Stimulated activated CD4-positive, alpha-beta T cell treated with anti-CD3 and anti-CD28 coated beads, Interleukin-2, amount 100 ng/mL, for 4 hours (primary cell): ENCODE measurements around the gene RIMBP2.

Experiments used
- DNase-seq: peaks from one replicate; pipeline ENCODE4 v3.0.0-alpha.2; 2020; ENCODE audit warnings: low read depth

The RIMBP2 gene

GRCh38 chr12:130460611-130461446, 255.3 kb downstream of the RIMBP2 start:
- no peak for DNase-seq

DNA sequence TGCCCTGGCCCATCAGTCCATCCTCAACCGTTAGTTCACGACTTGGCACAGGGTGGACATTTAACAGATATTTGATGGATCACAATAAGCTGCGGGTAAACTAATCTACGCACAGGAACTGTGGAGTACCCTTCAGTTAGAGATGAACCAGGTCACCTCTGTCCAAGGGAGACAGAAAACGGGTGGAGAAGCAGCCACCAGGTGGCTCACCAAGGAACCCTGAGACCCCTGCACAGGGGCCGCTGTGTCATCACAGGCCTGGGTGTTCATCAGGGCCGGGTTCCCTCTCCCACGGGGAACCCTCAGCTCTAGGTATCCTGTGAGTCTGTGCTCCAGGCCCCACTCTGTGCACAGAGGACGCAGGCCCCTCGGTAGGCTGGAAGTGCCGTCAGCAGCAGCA, 256.2 kb downstream of the RIMBP2 start:
- no peak for DNase-seq

GRCh38 chr12:130458341-130458740, 257.8 kb downstream of the RIMBP2 start:
- DNase-seq: no peak

GRCh38 chr12:130457215-130457614, 258.9 kb downstream of the RIMBP2 start:
- DNase-seq: no peak

DNA sequence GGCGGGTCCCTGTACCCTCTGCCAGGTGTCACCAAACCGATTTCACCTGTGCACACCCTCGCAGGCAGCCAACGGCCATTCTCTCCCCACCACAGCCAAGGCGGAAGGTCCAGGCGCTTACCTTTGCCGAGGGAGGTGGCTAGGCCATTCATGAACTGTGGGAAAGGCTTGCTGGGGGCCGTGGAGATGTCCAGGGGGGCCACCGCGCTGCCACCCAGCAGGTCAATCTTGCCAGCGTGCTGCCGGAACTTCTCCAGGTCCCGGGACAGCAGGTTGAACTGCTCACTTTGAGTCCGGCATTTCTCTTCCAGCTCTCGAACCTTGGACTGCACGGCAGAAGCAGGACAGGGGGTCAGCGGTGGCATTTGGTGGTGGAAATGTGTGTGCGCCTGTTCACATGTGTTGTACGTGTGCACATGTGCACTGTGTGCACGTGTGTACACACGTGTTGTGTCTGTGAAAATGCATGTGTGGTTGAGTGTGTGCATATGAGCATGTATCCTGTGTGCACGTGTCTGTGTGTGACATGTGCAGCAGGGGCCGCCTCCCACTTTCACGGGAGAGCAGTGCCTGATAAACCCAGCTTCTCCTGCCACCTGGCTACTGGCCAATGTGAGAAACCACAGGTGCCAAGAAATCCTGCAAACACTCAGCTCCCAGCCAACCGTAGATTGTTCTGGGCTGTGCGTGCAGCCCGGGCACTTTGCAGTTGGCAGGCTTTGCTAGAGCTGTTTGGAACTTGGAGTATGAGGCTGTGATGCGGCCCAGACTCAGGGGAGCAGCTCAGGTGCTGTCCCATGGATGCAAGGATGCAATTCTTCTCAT, 259.5 kb downstream of the RIMBP2 start:
- DNase-seq: no peak

DNA sequence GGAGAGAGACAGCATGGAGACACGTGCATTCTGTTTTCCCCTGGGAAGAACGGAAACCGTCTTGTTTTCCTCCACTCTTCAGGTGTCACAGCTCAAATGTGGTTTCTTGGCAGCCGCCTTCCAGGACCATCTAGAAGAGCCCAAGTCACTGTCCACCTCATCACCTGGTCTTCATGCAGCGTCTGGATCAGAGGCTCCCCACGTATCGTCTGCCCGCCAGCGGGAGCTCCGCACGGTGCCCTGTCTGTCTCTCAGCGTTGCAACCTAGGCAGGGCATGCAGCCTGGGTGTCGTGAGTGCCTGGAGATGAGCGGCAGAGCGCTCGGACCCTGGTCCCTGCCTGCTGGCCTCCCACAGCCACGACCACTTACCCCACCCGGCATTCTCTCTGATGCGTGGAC, 260.9 kb downstream of the RIMBP2 start:
- no peak for DNase-seq

DNA sequence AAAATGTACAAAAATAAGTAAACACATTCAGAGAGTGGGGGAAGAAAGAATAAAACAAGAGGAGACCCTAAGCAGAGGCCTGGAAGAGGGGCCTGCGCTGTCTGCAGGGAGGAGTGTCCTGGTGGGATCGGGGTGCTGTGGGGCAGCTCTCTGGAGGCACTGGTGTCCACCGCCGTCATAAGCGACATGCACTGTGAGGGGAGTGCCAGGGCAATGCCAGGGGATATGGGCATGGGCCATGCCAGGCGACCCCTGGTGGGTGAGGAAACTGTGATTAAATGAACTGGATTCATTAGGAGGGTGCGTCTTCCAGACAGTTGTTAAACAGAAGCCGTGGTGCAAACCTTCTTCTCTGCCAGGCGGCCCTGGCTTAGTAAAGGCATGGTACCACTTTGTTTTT, 261.8 kb downstream of the RIMBP2 start:
- no peak for DNase-seq

DNA sequence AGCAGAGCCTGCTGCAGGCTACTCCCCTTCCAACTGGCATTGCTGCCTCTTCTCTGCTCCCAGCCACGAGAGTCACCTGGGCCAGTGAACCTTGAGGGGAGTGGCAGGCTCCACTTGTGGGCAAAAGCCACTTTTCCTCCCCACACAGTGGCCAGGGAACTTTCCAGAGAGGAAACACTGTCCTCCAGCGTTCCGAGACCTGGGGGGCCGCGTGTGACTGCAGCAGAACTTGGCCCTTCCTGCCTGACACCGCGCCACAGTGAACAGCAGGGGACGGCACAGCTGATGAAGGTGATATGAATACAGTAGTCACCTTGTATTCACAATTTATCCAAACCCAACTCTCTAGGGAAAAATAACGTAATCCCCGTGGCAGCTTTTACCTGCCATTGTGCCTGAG, 263.6 kb downstream of the RIMBP2 start:
- no peak for DNase-seq

DNA sequence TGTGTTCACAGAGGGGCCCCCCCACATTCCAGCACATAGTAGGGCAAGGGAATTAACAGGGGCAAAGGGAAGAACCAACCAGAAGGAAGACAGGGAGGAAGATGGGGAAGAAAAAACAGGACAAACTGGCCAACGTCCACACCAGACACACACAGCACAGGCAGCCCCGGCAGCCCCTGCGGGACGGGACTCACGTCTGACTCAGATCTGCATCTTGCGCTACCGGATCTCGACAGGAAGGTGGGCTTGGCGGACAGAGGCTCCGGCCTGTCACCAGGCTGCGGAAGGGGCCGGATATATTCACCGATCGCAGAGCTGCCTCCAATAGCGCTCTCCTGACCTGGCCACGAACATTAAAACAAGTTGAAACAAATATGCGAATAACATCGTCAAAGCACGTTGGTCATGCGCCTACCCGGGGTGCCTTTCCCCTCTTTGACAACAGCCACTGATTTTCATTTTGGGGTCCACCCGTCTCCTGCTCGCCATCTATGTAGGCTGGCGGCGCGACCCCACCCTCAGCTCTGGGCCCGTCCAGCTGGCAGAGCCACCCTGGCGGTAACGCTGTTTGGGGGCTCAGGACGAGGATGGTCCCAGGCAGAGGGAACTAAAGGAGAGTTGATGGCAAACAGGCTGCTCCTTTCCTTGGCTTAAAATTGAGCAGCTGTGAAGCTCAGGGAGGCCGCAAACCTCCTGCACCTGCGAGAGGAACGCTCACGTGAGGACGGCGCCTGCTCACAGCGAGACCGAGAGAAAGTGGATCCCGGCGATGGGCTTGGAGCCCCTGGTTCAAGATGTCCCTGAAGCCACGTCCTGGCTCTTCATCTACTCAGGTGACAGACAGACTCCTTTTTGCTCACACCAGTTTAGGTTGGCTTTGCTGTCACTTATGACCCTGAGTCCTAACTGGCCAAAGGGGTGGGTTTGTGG, 264.8 kb downstream of the RIMBP2 start:
- DNase-seq: no peak

GRCh38 chr12:130449291-130449690, 266.8 kb downstream of the RIMBP2 start:
- DNase-seq: no peak

GRCh38 chr12:130448044-130448821, 267.9 kb downstream of the RIMBP2 start:
- no peak for DNase-seq

- DNase-seq: no peak
Observed at GRCh38 chr12:130447655-130447965, 268.5 kb downstream of the RIMBP2 start.

GRCh38 chr12:130446846-130447654, 269.0 kb downstream of the RIMBP2 start:
- DNase-seq: no peak

DNA sequence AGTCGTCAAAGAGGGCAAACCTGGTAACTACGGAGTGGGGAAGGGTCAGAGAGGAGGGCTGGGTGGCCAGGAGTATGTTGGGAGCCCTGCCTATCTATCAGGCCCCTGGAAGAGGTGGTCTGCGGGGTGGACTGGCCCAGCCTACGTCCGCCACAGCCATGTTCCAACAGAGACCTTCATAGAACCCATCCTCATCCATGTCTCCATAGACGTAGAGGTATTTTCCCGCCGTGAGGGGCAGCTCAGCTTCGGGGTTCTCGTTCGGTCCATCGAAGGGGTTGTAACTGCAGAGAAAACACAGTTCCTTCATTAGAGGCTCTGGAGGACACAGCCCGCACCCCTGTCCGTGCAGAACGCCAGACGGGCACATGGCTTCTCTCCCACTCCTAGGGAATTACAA, 271.1 kb downstream of the RIMBP2 start:
- DNase-seq: no peak

DNA sequence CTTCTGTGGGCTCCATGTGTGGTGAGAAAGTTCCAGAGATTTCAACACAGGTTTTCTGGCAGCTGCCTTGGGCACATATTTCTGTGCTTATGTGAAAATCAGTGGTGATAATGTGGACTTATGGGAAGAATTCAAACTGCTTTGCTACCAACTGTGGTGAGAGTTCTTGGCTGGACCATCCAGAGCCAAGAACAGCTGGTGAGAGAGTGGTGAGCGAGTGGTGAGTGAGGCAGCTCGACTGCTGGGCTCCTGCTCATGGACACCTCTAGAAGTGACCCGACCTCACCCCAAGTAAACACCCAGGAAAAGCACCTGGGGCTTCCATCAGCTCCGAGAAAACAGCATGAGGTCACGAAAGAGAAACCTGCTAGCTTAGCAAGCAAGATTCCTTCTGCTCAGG, 272.0 kb downstream of the RIMBP2 start:
- DNase-seq: no peak

DNA sequence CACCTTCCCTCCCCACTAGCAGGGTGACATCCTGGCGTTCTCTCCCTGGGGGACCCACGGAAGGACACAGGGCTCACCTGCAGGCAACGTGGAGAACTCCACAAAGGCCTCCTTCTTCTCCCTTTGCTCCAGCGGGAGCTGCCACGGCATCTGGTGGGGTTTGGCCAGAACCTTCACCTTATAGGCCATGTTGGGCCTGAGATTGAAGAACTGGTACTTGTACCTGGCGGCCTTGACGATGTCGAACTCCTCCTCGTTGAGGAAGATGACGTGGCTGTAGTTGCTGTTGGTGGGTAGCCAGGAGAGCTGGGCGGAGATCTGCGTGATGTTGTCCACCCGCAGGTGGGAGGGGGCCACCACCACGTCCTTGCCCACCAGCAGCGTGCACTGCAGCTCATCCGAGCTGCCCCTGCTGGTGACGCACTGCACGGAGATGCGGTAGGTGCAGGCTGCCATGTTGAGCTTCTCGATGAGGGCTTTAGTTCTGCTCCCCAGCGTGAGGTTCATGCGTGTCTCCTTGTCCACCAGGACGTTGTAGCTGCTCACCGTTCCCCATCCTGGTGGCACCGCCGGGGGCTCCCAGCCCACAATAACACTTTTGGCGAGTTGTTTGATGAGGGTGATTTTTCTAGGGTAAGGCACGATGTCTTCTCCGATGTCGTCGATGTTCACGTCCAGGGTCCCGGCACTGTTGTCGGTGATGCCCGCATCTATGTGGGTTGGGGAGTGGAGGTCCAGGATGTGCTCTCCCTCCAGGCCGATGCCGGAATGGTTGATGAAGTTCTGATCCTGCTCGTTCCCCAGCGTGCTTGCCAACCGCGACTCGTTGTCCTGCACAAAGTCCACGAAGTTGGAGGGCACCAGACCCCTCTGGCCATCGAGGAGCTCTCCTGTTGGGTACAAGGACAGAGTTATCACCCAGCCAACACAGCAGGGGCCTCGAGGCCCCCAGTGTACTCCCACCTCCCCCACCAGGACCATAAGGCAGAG, 274.0 kb downstream of the RIMBP2 start:
- DNase-seq: no peak

DNA sequence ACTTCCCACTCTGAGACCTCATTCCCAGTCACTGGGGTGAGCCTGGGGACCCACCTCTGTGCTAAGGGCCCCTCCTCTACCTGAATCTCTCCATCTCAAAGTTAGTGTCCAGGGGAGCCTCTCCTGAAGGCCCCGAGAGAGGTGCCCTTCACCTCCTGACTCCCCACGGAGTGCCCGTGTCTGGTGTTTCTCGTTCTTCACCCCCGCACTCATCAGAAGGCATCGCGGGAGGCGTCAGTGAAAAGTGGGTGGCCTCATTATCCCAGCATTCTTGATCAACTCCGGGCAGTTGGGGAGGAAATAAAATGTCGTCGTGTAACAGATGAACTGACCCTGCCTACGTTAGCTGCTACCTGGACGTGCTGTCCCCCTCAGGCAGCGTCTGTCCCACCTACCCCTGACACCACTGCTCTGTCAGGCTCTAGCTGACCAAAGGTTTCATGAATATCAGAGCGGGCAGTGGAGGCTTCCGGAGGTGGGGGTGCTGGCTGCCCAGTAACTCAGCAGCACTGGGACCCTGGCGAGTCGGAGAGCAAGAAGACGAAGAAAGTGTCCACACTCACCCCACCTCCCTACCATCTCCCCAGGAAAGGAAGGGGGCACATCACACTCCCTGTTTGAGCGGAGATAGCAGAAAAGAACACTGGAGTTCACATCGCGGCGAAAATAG, 275.6 kb downstream of the RIMBP2 start:
- no peak for DNase-seq

GRCh38 chr12:130439250-130439649, 276.8 kb downstream of the RIMBP2 start:
- no peak for DNase-seq

DNA sequence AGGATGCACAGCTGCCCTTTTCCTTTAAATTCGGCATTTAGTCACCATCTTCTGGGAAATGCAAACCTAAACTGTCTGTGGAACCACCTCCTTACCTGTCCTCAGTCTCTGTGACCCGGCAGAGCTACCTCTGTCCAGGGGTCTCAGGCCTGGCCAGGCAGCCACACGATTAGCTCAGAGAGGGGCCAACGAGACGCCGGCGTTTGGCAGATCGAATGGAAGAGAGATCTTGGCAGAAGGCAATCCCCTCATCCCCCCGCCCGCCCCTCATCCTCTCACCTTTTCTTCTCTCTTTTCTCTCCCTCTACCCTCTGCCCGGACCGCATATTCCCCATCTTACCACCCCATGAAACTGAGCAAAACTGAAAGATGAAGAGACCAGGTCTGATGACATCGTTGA, 277.4 kb downstream of the RIMBP2 start:
- DNase-seq: no peak
